Fibroblast of the aortic adventitia (primary cell): Measurements from ENCODE around the gene CSNK1G3. TPM values are rescaled to one million over a fixed set of nuclear protein-coding genes. Genes with fewer than 3 reads are reported as not detected.

Source experiments
- DNase-seq: peaks from one replicate; pipeline ENCODE4 v3.0.0-alpha.2; 2010; ENCODE audit warnings: low read depth
- H3K4me3 ChIP-seq: 2 replicates; pipeline ENCODE4 v1.5.1; 2011; ENCODE audit warnings: low read depth, mild to moderate bottlenecking, control low read depth, low read length, moderate library complexity
- total RNA-seq: library from RNA; depleted of rRNA; stranded (reverse); fragments of >200 nt; gene quantifications from 2 replicates; pipeline ENCODE4 v1.2.3, GENCODE V29; 2012; ENCODE audit warnings: low replicate concordance
- TF ChIP-seq, protein P1 (sequence below): IDR thresholded peaks from 2 replicates; pipeline ENCODE4 v1.5.1; 2011; ENCODE audit warnings: mild to moderate bottlenecking, low read length, control low read depth, inconsistent platforms; ENCODE audit not compliant: insufficient read depth

The CSNK1G3 gene
- total RNA-seq, 1 donor, result 73.8 TPM

- no peak overlapping the region for H3K4me3 ChIP-seq
- no peak for DNase-seq
- TF ChIP-seq, protein P1, sequence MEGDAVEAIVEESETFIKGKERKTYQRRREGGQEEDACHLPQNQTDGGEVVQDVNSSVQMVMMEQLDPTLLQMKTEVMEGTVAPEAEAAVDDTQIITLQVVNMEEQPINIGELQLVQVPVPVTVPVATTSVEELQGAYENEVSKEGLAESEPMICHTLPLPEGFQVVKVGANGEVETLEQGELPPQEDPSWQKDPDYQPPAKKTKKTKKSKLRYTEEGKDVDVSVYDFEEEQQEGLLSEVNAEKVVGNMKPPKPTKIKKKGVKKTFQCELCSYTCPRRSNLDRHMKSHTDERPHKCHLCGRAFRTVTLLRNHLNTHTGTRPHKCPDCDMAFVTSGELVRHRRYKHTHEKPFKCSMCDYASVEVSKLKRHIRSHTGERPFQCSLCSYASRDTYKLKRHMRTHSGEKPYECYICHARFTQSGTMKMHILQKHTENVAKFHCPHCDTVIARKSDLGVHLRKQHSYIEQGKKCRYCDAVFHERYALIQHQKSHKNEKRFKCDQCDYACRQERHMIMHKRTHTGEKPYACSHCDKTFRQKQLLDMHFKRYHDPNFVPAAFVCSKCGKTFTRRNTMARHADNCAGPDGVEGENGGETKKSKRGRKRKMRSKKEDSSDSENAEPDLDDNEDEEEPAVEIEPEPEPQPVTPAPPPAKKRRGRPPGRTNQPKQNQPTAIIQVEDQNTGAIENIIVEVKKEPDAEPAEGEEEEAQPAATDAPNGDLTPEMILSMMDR, result no peak
Observed at GRCh38 chr5:123571927-123572326, 60.0 kb downstream of the CSNK1G3 start.

- DNase-seq, result no peak
- TF ChIP-seq, protein P1, result no peak
- H3K4me3 ChIP-seq, result no peak overlapping the region
Observed at GRCh38 chr5:123578390-123578789, 66.4 kb downstream of the CSNK1G3 start.

- no peak for DNase-seq
- no peak overlapping the region for H3K4me3 ChIP-seq
- TF ChIP-seq, protein P1, result no peak
Observed at GRCh38 chr5:123579410-123579809, 67.4 kb downstream of the CSNK1G3 start.

GRCh38 chr5:123582550-123583285, 70.7 kb downstream of the CSNK1G3 start:
- H3K4me3 ChIP-seq, result no peak overlapping the region
- TF ChIP-seq, protein P1, result no peak
- DNase-seq, result no peak

- TF ChIP-seq, protein P1, result no peak
- DNase-seq, result peak; percentile 35
- no peak overlapping the region for H3K4me3 ChIP-seq
Observed at GRCh38 chr5:123585871-123586270, 73.9 kb downstream of the CSNK1G3 start.

DNA sequence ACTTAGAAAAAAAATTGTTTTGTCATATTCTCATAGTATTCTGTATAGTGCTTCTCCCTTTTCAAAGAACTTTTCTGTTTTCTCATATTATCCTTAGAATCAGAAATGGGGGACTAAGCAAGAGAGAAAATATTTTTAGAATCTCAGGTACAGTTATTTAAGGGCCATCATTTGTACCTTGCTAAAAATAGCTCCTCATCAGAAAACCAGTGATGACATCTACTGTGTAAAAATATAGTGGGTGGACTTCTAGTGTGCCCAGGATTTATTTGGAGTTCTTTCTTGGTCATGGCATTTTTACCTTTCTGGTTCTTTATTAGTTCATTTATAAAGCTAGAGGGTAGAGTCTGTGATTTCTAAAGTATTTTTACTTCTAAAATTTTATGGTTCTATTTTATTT, 82.5 kb downstream of the CSNK1G3 start:
- TF ChIP-seq, protein P1, result no peak
- DNase-seq, result no peak
- no peak overlapping the region for H3K4me3 ChIP-seq

DNA sequence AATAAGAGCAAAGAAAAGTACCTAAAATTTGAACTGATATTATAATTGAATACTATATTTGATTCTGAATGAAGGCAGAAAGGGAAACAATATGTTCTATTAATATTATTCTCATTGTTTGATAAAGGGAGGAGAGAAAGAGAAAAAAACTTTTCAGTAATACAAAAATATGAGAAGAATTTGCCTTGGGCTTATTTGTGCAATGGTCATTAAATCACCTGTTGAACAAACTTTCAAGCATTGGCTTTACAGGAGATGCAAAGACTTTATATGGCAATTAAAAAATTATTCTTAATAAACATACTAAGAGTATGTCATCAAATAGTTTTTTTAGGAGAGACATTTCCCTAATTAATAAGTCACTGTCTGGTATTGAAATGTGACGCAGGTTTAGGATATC, 85.0 kb downstream of the CSNK1G3 start:
- DNase-seq, result no peak
- TF ChIP-seq, protein P1, result no peak
- no peak overlapping the region for H3K4me3 ChIP-seq
